ENCODE data around the gene PALM.

DNA sequence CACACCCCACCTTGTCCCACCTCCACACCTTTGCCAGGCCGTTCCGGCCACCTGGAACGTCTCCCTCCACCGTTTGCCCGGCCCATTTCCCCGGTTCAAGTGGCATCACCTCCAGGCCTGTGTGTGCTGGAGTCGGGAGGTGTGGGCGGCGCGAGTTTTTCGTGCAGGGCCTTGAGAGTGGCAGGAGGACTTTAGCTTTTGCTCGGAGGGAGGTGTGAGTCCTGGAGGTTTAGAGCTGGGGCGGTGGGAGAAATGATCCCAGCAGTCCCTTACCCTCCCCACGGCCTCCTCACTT is 4.3 kb upstream of the PALM start:
- TF ChIP-seq, protein P1, sequence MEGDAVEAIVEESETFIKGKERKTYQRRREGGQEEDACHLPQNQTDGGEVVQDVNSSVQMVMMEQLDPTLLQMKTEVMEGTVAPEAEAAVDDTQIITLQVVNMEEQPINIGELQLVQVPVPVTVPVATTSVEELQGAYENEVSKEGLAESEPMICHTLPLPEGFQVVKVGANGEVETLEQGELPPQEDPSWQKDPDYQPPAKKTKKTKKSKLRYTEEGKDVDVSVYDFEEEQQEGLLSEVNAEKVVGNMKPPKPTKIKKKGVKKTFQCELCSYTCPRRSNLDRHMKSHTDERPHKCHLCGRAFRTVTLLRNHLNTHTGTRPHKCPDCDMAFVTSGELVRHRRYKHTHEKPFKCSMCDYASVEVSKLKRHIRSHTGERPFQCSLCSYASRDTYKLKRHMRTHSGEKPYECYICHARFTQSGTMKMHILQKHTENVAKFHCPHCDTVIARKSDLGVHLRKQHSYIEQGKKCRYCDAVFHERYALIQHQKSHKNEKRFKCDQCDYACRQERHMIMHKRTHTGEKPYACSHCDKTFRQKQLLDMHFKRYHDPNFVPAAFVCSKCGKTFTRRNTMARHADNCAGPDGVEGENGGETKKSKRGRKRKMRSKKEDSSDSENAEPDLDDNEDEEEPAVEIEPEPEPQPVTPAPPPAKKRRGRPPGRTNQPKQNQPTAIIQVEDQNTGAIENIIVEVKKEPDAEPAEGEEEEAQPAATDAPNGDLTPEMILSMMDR (IDR thresholded peaks at IDR 0.05), result no peak
- TF ChIP-seq POLR2A (IDR thresholded peaks at IDR 0.05), result no peak
- TF ChIP-seq POLR2AphosphoS5 (IDR thresholded peaks at IDR 0.05), result no peak
- no peak for TF ChIP-seq EP300 (IDR thresholded peaks at IDR 0.05)
